ENCODE data around the gene DENND6B. TPM values are rescaled to one million over a fixed set of nuclear protein-coding genes. Genes with fewer than 3 reads are reported as not detected.

The DENND6B gene
- total RNA-seq, 1 donor from 2014 or later = 1.0 TPM

DNA sequence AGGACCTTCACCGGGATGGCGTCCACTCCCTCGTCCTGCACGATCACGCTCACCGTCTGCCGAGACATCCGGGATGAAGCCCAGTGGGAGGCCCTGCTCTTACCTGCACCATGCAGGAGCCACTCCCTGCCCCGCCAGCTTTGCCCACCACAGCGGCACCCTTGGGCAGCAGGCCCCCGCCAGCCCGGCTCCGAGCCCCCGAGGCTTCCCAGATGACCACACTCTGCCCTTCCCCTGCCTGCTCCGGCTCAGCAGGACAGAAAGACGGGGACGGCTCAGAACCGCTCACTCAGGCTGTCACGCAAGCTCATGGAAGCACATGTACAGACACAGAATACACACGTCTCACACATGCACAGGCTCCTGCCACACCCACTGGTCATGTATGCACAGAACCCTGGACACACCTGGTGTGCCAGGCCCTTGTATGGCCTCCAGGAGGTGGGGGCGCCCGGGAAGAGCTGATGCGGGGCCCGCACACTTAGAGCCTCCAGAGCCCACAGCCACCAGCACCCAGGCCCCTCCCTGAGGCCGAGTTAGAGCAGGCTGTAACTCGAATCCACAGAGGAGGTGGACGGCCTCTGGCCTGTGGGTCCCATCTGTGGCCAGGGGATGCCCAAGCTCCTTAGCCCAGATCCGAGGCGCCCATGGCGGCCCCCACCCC, 47.7 kb downstream of the DENND6B start:
- TF ChIP-seq, protein P1, sequence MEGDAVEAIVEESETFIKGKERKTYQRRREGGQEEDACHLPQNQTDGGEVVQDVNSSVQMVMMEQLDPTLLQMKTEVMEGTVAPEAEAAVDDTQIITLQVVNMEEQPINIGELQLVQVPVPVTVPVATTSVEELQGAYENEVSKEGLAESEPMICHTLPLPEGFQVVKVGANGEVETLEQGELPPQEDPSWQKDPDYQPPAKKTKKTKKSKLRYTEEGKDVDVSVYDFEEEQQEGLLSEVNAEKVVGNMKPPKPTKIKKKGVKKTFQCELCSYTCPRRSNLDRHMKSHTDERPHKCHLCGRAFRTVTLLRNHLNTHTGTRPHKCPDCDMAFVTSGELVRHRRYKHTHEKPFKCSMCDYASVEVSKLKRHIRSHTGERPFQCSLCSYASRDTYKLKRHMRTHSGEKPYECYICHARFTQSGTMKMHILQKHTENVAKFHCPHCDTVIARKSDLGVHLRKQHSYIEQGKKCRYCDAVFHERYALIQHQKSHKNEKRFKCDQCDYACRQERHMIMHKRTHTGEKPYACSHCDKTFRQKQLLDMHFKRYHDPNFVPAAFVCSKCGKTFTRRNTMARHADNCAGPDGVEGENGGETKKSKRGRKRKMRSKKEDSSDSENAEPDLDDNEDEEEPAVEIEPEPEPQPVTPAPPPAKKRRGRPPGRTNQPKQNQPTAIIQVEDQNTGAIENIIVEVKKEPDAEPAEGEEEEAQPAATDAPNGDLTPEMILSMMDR (IDR thresholded peaks at IDR 0.05) = no peak
- TF ChIP-seq EZH2phosphoT487 (IDR thresholded peaks at IDR 0.05) (no peak), EZH2 (IDR thresholded peaks at IDR 0.05) (no peak)
- no peak overlapping the region for H3K4me3 ChIP-seq
- no peaks in the 10 kb centered on the region for H3K4me1 ChIP-seq
- Mint-ChIP-seq H3K9me3 (no peaks in the 10 kb centered on the region), H3K4me3 (no peak overlapping the region), H3K27me3 (ENCODE audit: insufficient read depth, low read depth) (peaks cover 1% of the 10 kb centered on the region), H3K36me3 (peaks cover 20% of the 10 kb centered on the region), H3K27ac (no peak overlapping the region), H3K4me1 (peaks cover 8% of the 10 kb centered on the region)
- no peaks in the 10 kb centered on the region for H3K27me3 ChIP-seq
- H3K79me2 ChIP-seq (ENCODE audit: low read depth) = no peaks in the 10 kb centered on the region
- H4K20me1 ChIP-seq (ENCODE audit: low read depth) = peaks cover 12% of the 10 kb centered on the region
- H3K9ac ChIP-seq = no peak overlapping the region
- no peaks in the 10 kb centered on the region for H3K36me3 ChIP-seq
- no peak overlapping the region for H3K27ac ChIP-seq
- DNase-seq (ENCODE audit: low spot score) = no peak
- no peaks in the 10 kb centered on the region for H3K9me3 ChIP-seq (ENCODE audit: low read depth)
- peaks cover 16% of the 10 kb centered on the region for H3F3A ChIP-seq (ENCODE audit: low read depth)
- H3K4me2 ChIP-seq = no peak overlapping the region
- H2AFZ ChIP-seq (replicated peaks) = no peak overlapping the region

GRCh38 chr22:50278461-50278860, 48.4 kb downstream of the DENND6B start:
- Histone ChIP-seq H3K4me3 (no peak overlapping the region), H3K27ac (no peak overlapping the region), H3K79me2 (ENCODE audit: low read depth) (no peaks in the 10 kb centered on the region), H4K20me1 (ENCODE audit: low read depth) (peaks cover 17% of the 10 kb centered on the region), H3K9ac (no peak overlapping the region), H3K9me3 (ENCODE audit: low read depth) (no peaks in the 10 kb centered on the region), H3K27me3 (no peaks in the 10 kb centered on the region), H3K36me3 (no peaks in the 10 kb centered on the region), H3F3A (ENCODE audit: low read depth) (peaks cover 16% of the 10 kb centered on the region), H3K4me1 (no peaks in the 10 kb centered on the region), H3K4me2 (no peak overlapping the region), H2AFZ (replicated peaks) (no peak overlapping the region)
- no peak overlapping the region for H3K27ac Mint-ChIP-seq
- TF ChIP-seq EZH2 (IDR thresholded peaks at IDR 0.05) (no peak), EZH2phosphoT487 (IDR thresholded peaks at IDR 0.05) (no peak)
- TF ChIP-seq, protein P1 (IDR thresholded peaks at IDR 0.05) = no peak
- H3K4me3 Mint-ChIP-seq = no peak overlapping the region
- DNase-seq (ENCODE audit: low spot score) = no peak
- peaks cover 23% of the 10 kb centered on the region for H3K36me3 Mint-ChIP-seq
- peaks cover 6% of the 10 kb centered on the region for H3K27me3 Mint-ChIP-seq (ENCODE audit: insufficient read depth, low read depth)
- peaks cover 13% of the 10 kb centered on the region for H3K4me1 Mint-ChIP-seq
- no peaks in the 10 kb centered on the region for H3K9me3 Mint-ChIP-seq

DNA sequence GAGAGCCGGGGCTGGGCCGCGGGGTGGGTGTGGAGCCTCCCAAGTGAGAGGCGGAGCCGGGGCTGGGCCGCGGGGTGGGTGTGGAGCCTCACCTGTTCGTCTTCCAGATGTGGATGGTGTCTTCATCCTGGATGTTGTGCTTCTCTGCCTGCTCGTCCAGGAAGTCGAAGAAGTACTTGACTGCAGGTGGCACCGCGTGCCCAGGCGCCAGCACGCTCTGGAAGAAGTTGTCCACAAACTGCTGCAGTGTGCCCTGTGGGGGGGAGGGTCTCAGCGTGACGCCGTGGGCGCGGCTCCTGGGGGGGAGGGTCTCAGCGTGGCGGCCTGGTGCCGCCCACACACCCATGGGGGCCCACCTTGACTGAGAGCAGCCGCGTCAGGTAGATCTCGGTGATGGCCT, 49.1 kb downstream of the DENND6B start:
- no peak overlapping the region for H3K27ac Mint-ChIP-seq
- Histone ChIP-seq H3K4me1 (peaks cover 2% of the 10 kb centered on the region), H2AFZ (replicated peaks) (no peak overlapping the region), H4K20me1 (ENCODE audit: low read depth) (peaks cover 20% of the 10 kb centered on the region), H3K36me3 (no peaks in the 10 kb centered on the region), H3K27ac (no peak overlapping the region), H3K9ac (no peak overlapping the region), H3K79me2 (ENCODE audit: low read depth) (no peaks in the 10 kb centered on the region), H3K4me3 (no peak overlapping the region), H3K4me2 (no peak overlapping the region), H3K9me3 (ENCODE audit: low read depth) (no peaks in the 10 kb centered on the region), H3F3A (ENCODE audit: low read depth) (peaks cover 18% of the 10 kb centered on the region), H3K27me3 (no peaks in the 10 kb centered on the region)
- no peak for DNase-seq (ENCODE audit: low spot score)
- TF ChIP-seq EZH2phosphoT487 (IDR thresholded peaks at IDR 0.05) = no peak
- TF ChIP-seq, protein P1 (IDR thresholded peaks at IDR 0.05) = no peak
- TF ChIP-seq EZH2 (IDR thresholded peaks at IDR 0.05) = no peak
- no peak overlapping the region for H3K4me3 Mint-ChIP-seq
- peaks cover 16% of the 10 kb centered on the region for H3K4me1 Mint-ChIP-seq
- peaks cover 23% of the 10 kb centered on the region for H3K36me3 Mint-ChIP-seq
- H3K27me3 Mint-ChIP-seq (ENCODE audit: insufficient read depth, low read depth) = peaks cover 6% of the 10 kb centered on the region
- H3K9me3 Mint-ChIP-seq = no peaks in the 10 kb centered on the region

Data from neural progenitor cell (in vitro differentiated cells).